Dendritic cell treated with granulocyte-macrophage colony-stimulating factor and Interleukin-4, amounts not matched to agents 40 ng/mL and 50 ng/mL, for 4 days (primary cell): ENCODE results near the gene POM121L2.
"Not testable (repeated sequence)": the region's sequence is repeated elsewhere in the genome, so short reads cannot be mapped to it uniquely, and the experiment has no call there.

Experiments used
- H3K27ac Mint-ChIP-seq: one replicate; pipeline ENCODE4 v1.8.0; 2022; ENCODE audit warnings: mild to moderate bottlenecking, mixed read lengths
- H3K27me3 Mint-ChIP-seq: one replicate; pipeline ENCODE4 v1.8.0; 2022; ENCODE audit warnings: mild to moderate bottlenecking, mixed read lengths
- H3K36me3 Mint-ChIP-seq: one replicate; pipeline ENCODE4 v1.8.0; 2022; ENCODE audit warnings: low read depth, mixed read lengths
- H3K4me1 Mint-ChIP-seq: one replicate; pipeline ENCODE4 v1.8.0; 2022; ENCODE audit warnings: low read depth, mixed read lengths
- H3K4me3 Mint-ChIP-seq: one replicate; pipeline ENCODE4 v1.8.0; 2022; ENCODE audit warnings: mild to moderate bottlenecking, moderate library complexity, mixed read lengths
- H3K9me3 Mint-ChIP-seq: one replicate; pipeline ENCODE4 v1.8.0; 2022; ENCODE audit warnings: mixed read lengths
- intact Hi-C: fragments of 100-400 bp; cut with micrococcal nuclease; formaldehyde crosslinking; loops from one replicate; pipeline ENCODE4 v1.15.0; 2022

POM121L2 gene

GRCh38 chr6:27283279-27283678 lies 28.8 kb downstream of the POM121L2 start:
- H3K36me3 Mint-ChIP-seq, result no peaks in the 10 kb centered on the region

DNA sequence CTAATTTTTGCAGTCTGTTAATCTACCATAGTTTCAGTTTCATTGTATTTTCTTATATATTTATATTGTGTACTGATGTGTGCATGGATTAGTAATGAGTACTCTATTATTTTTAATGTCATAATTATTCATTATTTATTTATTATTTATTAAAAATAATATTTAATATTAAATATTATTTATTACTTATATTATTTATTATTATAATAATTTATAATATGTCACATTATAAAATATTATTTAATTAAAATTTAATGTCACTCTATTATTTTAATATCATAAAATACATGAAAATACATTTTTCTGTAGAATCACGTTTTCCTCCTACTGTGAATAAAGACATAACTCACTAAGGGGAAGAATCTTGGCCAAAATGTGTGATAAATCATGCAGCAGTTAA lies 30.5 kb downstream of the POM121L2 start:
- H3K4me1 Mint-ChIP-seq, result peaks cover 6% of the 10 kb centered on the region
- intact Hi-C loops, result no loop called here
- no peak overlapping the region for H3K4me3 Mint-ChIP-seq
- no peak overlapping the region for H3K27ac Mint-ChIP-seq
- H3K9me3 Mint-ChIP-seq, result peaks cover 38% of the 10 kb centered on the region
- H3K36me3 Mint-ChIP-seq, result no peaks in the 10 kb centered on the region
- peaks cover 85% of the 10 kb centered on the region for H3K27me3 Mint-ChIP-seq

More at GRCh38 chr6:27283279-27283678, 28.8 kb downstream of the POM121L2 start:
- Mint-ChIP-seq H3K4me3 (no peak overlapping the region), H3K27ac (no peak overlapping the region), H3K27me3 (peaks cover 89% of the 10 kb centered on the region), H3K4me1 (peaks cover 6% of the 10 kb centered on the region), H3K9me3 (peaks cover 27% of the 10 kb centered on the region)
- intact Hi-C loops, result no loop called here

DNA sequence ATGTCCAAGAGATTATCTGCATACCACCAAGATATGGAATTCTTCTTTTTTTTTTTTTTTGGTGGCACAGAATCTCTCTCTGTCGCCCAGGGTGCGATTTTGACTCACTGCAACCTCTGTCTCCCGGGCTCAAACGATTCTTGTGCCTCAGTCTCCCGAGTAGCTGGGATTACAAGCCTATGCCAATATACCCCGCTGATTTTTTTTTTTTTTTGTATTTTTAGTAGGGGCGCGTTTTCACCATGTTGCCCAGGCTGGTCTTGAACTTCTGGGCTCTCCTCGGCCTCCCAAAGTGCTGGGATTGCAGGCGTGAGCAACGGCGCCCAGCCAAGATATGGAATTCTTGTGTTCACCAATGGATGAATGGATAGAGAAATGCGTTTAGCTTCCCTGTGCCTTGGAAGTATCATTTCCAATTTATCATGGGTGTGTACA lies 31.0 kb downstream of the POM121L2 start:
- intact Hi-C loops, result no loop called here
- no peak overlapping the region for H3K4me3 Mint-ChIP-seq
- H3K36me3 Mint-ChIP-seq, result no peaks in the 10 kb centered on the region
- H3K9me3 Mint-ChIP-seq, result peaks cover 40% of the 10 kb centered on the region
- H3K4me1 Mint-ChIP-seq, result peaks cover 6% of the 10 kb centered on the region
- H3K27me3 Mint-ChIP-seq, result peaks cover 85% of the 10 kb centered on the region
- no peak overlapping the region for H3K27ac Mint-ChIP-seq

DNA sequence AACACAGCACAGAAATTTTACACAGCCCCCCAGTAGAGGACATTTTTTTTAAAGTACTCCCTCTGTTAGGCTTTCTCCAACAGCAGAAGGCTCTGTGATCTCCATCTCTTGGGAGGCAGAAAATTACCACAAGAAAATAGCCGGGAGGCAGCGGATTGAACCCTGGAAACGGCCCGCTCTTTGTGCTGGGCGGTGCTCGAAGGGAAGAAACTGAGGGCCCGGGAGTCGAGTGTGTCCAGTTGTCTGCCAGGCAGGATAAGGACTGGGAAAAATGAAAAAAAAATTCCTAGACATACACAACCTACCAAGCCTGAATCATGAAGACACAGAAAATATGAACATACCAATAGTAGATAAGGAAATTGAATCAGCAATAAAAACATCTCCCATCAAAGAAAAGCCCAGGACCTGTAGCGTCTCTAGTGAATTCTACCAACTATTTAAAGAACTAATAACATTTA lies 31.5 kb downstream of the POM121L2 start:
- Mint-ChIP-seq H3K27ac (no peak overlapping the region), H3K4me1 (peaks cover 6% of the 10 kb centered on the region), H3K9me3 (peaks cover 39% of the 10 kb centered on the region), H3K36me3 (no peaks in the 10 kb centered on the region), H3K4me3 (no peak overlapping the region), H3K27me3 (peaks cover 85% of the 10 kb centered on the region)
- intact Hi-C loops, result no loop called here

DNA sequence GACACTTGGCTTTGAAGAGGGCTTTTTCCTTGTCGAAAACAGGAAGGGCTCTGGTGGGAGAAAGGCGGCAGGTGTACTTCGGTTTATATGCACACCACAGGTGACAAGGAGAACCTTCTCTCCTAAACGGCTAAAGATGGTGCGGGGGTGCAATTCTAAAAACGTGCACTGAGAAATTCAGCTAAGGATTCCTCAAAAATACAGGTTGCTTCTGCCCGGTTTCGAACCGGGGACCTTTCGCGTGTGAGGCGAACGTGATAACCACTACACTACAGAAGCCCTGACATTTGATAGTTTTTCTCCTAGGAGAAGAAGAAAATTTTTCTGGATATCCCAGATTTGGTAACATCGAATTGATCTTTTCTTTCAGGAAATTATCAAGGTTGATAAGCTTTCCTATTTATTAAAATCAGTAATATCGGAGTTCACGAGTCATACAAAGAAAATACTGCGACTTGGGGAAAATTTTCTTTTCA lies 32.0 kb downstream of the POM121L2 start:
- no peaks in the 10 kb centered on the region for H3K36me3 Mint-ChIP-seq
- H3K27me3 Mint-ChIP-seq, result peaks cover 83% of the 10 kb centered on the region
- H3K27ac Mint-ChIP-seq, result no peak overlapping the region
- intact Hi-C loops, result no loop called here
- H3K4me1 Mint-ChIP-seq, result peaks cover 6% of the 10 kb centered on the region
- H3K9me3 Mint-ChIP-seq, result peaks cover 35% of the 10 kb centered on the region
- H3K4me3 Mint-ChIP-seq, result no peak overlapping the region

- H3K36me3 Mint-ChIP-seq, result no peaks in the 10 kb centered on the region
- H3K4me3 Mint-ChIP-seq, result no peak overlapping the region
- peaks cover 6% of the 10 kb centered on the region for H3K4me1 Mint-ChIP-seq
- H3K9me3 Mint-ChIP-seq, result peaks cover 30% of the 10 kb centered on the region
- intact Hi-C loops, result no loop called here
- peaks cover 83% of the 10 kb centered on the region for H3K27me3 Mint-ChIP-seq
- H3K27ac Mint-ChIP-seq, result no peak overlapping the region
These were observed 32.5 kb downstream of the POM121L2 start for GRCh38 chr6:27279513-27280063.

- Mint-ChIP-seq H3K27me3 (peaks cover 75% of the 10 kb centered on the region), H3K4me3 (no peak overlapping the region), H3K4me1 (peaks cover 6% of the 10 kb centered on the region), H3K36me3 (no peaks in the 10 kb centered on the region), H3K9me3 (peaks cover 16% of the 10 kb centered on the region), H3K27ac (no peak overlapping the region)
- intact Hi-C loops, result no loop called here
These were observed 36.8 kb downstream of the POM121L2 start for GRCh38 chr6:27275025-27275956.

GRCh38 chr6:27273783-27274182 lies 38.3 kb downstream of the POM121L2 start:
- H3K4me1 Mint-ChIP-seq, result no peaks in the 10 kb centered on the region
- no peaks in the 10 kb centered on the region for H3K36me3 Mint-ChIP-seq
- H3K27me3 Mint-ChIP-seq, result peaks cover 74% of the 10 kb centered on the region
- peaks cover 16% of the 10 kb centered on the region for H3K9me3 Mint-ChIP-seq
- no peak overlapping the region for H3K4me3 Mint-ChIP-seq
- intact Hi-C loops, result no loop called here
- no peak overlapping the region for H3K27ac Mint-ChIP-seq

DNA sequence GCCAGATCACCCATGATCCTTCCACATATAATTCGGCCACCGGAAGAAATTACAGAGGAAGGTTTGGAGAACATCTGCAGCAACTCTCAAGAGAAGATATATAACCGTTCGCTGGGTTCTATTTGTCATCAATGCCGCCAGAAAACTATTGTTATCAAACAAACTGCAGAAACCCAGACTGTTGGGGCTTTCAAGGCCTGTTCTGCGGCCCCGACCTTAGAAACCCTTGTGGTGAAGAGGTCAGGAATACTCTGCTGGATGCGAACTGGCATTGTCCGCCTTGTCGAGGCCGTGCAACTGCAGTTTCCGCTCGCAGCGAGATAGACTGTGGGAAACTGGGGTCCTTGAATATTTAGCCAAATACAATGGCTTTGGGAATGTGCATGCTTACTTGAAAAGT lies 43.3 kb downstream of the POM121L2 start:
- Mint-ChIP-seq H3K4me3 (no peak overlapping the region), H3K4me1 (no peaks in the 10 kb centered on the region), H3K27me3 (peaks cover 46% of the 10 kb centered on the region), H3K36me3 (no peaks in the 10 kb centered on the region), H3K9me3 (no peaks in the 10 kb centered on the region), H3K27ac (no peak overlapping the region)
- intact Hi-C loops, result no loop called here

DNA sequence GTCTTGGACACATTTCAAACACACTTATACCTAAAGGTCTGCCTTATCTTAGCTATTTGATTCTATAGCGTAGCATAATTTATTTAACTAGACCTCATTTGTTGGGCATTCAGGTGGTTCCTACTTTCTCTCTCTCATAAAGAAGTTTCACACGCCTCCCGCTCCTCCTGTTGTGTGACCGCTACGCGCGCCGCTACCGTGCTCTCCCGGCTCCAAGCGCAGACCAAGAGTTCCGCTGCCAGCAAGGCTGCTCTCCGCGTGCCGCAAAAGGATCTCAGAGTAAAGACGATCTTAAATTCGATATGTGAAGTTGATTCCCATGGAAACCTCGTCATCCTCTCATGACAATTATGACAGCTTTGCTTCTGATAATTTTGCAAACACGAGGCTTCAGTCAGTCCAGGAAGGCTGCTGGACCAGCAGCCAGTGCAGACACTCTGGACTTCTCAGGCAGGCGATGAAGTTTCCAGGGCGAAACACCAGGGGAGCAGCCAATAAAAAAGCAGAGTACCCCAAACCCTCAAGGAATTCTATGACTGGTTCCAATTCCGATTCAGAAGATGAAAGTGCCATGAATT lies 44.1 kb downstream of the POM121L2 start:
- no peaks in the 10 kb centered on the region for H3K9me3 Mint-ChIP-seq
- no peak overlapping the region for H3K27ac Mint-ChIP-seq
- intact Hi-C loops, result no loop called here
- no peaks in the 10 kb centered on the region for H3K36me3 Mint-ChIP-seq
- no peaks in the 10 kb centered on the region for H3K4me1 Mint-ChIP-seq
- H3K4me3 Mint-ChIP-seq, result no peak overlapping the region
- peaks cover 44% of the 10 kb centered on the region for H3K27me3 Mint-ChIP-seq

DNA sequence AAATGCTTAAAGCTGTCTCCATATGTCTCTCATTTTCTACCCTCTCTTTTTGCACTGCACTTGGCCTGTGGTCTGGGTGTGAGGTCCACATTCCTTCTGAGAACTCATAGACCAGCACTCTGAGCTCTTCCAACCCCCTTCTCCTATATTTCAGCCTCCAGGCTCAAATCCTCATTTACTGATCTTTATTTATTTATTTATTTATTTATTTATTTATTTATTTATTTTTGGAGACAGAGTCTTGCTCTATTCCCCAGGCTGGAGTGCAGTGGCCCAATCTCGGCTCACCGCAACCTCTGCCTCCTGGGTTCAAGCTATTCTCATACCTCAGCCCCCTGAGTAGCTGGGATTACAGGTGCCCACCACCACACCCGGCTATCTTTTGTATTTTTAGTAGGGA lies 45.1 kb downstream of the POM121L2 start:
- intact Hi-C loops, H3K36me3 Mint-ChIP-seq, H3K9me3 Mint-ChIP-seq, H3K4me1 Mint-ChIP-seq, H3K27ac Mint-ChIP-seq, H3K4me3 Mint-ChIP-seq: not testable (repeated sequence)
- H3K27me3 Mint-ChIP-seq, result peaks cover 44% of the 10 kb centered on the region

GRCh38 chr6:27263886-27264285 lies 48.2 kb downstream of the POM121L2 start:
- Mint-ChIP-seq H3K4me1 (no peaks in the 10 kb centered on the region), H3K27ac (no peak overlapping the region), H3K36me3 (no peaks in the 10 kb centered on the region), H3K9me3 (no peaks in the 10 kb centered on the region), H3K27me3 (peaks cover 56% of the 10 kb centered on the region), H3K4me3 (no peak overlapping the region)
- intact Hi-C loops, result no loop called here

GRCh38 chr6:27260836-27261375 lies 51.2 kb downstream of the POM121L2 start:
- Mint-ChIP-seq H3K4me1 (no peaks in the 10 kb centered on the region), H3K9me3 (no peaks in the 10 kb centered on the region), H3K36me3 (no peaks in the 10 kb centered on the region), H3K4me3 (no peak overlapping the region), H3K27me3 (peaks cover 50% of the 10 kb centered on the region), H3K27ac (no peak overlapping the region)
- intact Hi-C loops, result no loop called here

DNA sequence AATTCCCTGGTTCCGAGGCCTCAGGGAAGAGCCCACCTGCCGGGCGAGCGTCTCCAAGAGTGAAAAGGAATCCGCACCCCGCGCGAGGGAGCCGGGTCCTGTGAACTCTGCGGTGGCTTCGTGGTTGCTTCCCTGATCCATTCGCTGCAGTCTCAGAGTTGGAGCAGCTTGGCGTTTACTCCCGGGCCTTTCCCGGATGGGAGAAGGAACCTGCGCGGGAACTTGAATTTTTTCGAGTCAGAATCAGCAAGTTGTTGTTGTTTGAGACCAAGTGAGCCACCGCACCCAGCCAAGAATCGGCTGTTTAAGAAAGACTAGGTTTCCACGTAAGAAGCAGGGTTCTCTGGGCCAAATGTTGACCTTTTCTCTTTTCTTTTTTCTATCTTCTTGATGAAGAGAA lies 51.7 kb downstream of the POM121L2 start:
- Mint-ChIP-seq H3K9me3 (no peaks in the 10 kb centered on the region), H3K4me3 (no peak overlapping the region), H3K27me3 (peaks cover 54% of the 10 kb centered on the region), H3K4me1 (no peaks in the 10 kb centered on the region), H3K36me3 (no peaks in the 10 kb centered on the region), H3K27ac (no peak overlapping the region)
- intact Hi-C loops, result no loop called here
